Measurements from ENCODE around the gene AP1G2.
"Not testable (repeated sequence)": the region's sequence is repeated elsewhere in the genome, so short reads cannot be mapped to it uniquely, and the experiment has no call there.

Gene AP1G2

GRCh38 chr14:23543403-23543802 lies 24.2 kb downstream of the AP1G2 start:
- in situ Hi-C loops (cut with MboI; ENCODE audit: low sequenced_read_pairs): no loop called here

- in situ Hi-C loops (cut with MboI; ENCODE audit: low sequenced_read_pairs): no loop called here
These were observed 25.3 kb downstream of the AP1G2 start for GRCh38 chr14:23542261-23542660.

GRCh38 chr14:23540141-23540469 lies 27.5 kb downstream of the AP1G2 start:
- in situ Hi-C loops (cut with MboI; ENCODE audit: low sequenced_read_pairs): no loop called here

GRCh38 chr14:23539248-23540140 lies 28.1 kb downstream of the AP1G2 start:
- in situ Hi-C loops (cut with MboI; ENCODE audit: low sequenced_read_pairs): no loop called here

- in situ Hi-C loops (cut with MboI; ENCODE audit: low sequenced_read_pairs): no loop called here
These were observed 28.8 kb downstream of the AP1G2 start for GRCh38 chr14:23538785-23539184.

GRCh38 chr14:23538050-23538718 lies 29.4 kb downstream of the AP1G2 start:
- in situ Hi-C loops (cut with MboI; ENCODE audit: low sequenced_read_pairs): no loop called here

- in situ Hi-C loops (cut with MboI; ENCODE audit: low sequenced_read_pairs): no loop called here
These were observed 30.1 kb downstream of the AP1G2 start for GRCh38 chr14:23537351-23538049.

GRCh38 chr14:23536906-23537305 lies 30.7 kb downstream of the AP1G2 start:
- in situ Hi-C loops (cut with MboI; ENCODE audit: low sequenced_read_pairs): not testable (repeated sequence)

GRCh38 chr14:23536494-23536893 lies 31.1 kb downstream of the AP1G2 start:
- in situ Hi-C loops (cut with MboI; ENCODE audit: low sequenced_read_pairs): no loop called here

GRCh38 chr14:23535943-23536342 lies 31.6 kb downstream of the AP1G2 start:
- in situ Hi-C loops (cut with MboI; ENCODE audit: low sequenced_read_pairs): no loop called here

- in situ Hi-C loops (cut with MboI; ENCODE audit: low sequenced_read_pairs): no loop called here
These were observed 33.7 kb downstream of the AP1G2 start for GRCh38 chr14:23533652-23534435.

- in situ Hi-C loops (cut with MboI; ENCODE audit: low sequenced_read_pairs): no loop called here
These were observed 34.9 kb downstream of the AP1G2 start for GRCh38 chr14:23532658-23533057.

GRCh38 chr14:23531391-23531790 lies 36.2 kb downstream of the AP1G2 start:
- in situ Hi-C loops (cut with MboI; ENCODE audit: low sequenced_read_pairs): no loop called here

GRCh38 chr14:23530375-23531055 lies 37.1 kb downstream of the AP1G2 start:
- in situ Hi-C loops (cut with MboI; ENCODE audit: low sequenced_read_pairs): no loop called here

GRCh38 chr14:23529016-23529415 lies 38.6 kb downstream of the AP1G2 start:
- in situ Hi-C loops (cut with MboI; ENCODE audit: low sequenced_read_pairs): no loop called here

GRCh38 chr14:23528555-23528954 lies 39.0 kb downstream of the AP1G2 start:
- in situ Hi-C loops (cut with MboI; ENCODE audit: low sequenced_read_pairs): no loop called here

- in situ Hi-C loops (cut with MboI; ENCODE audit: low sequenced_read_pairs): no loop called here
These were observed 42.0 kb downstream of the AP1G2 start for GRCh38 chr14:23525611-23526010.

GRCh38 chr14:23524954-23525353 lies 42.6 kb downstream of the AP1G2 start:
- in situ Hi-C loops (cut with MboI; ENCODE audit: low sequenced_read_pairs): no loop called here

GRCh38 chr14:23523229-23524016 lies 44.2 kb downstream of the AP1G2 start:
- in situ Hi-C loops (cut with MboI; ENCODE audit: low sequenced_read_pairs): no loop called here
